GM13977 (cell line): Measurements from ENCODE around the gene LOXL4.

Source experiments
- DNase-seq: peaks from one replicate; pipeline ENCODE4 v3.0.0; 2012; ENCODE audit warnings: low spot score
- in situ Hi-C: fragments of 300-500 bp; cut with MboI; formaldehyde crosslinking; loops from one replicate; pipeline ENCODE4 v1.12.0; 2022; ENCODE audit warnings: low sequenced_read_pairs, low pct_unique_long_range_greater_than_20kb, mixed read lengths, inconsistent platforms; ENCODE audit not compliant: unreplicated experiment
- TF ChIP-seq, protein P1 (sequence below): IDR thresholded peaks from 2 replicates; pipeline ENCODE4 v1.5.1; 2012; ENCODE audit warnings: mild to moderate bottlenecking, control low read depth; ENCODE audit not compliant: insufficient read depth; ENCODE audit errors: extremely low read depth, missing control alignments

LOXL4 gene

DNA sequence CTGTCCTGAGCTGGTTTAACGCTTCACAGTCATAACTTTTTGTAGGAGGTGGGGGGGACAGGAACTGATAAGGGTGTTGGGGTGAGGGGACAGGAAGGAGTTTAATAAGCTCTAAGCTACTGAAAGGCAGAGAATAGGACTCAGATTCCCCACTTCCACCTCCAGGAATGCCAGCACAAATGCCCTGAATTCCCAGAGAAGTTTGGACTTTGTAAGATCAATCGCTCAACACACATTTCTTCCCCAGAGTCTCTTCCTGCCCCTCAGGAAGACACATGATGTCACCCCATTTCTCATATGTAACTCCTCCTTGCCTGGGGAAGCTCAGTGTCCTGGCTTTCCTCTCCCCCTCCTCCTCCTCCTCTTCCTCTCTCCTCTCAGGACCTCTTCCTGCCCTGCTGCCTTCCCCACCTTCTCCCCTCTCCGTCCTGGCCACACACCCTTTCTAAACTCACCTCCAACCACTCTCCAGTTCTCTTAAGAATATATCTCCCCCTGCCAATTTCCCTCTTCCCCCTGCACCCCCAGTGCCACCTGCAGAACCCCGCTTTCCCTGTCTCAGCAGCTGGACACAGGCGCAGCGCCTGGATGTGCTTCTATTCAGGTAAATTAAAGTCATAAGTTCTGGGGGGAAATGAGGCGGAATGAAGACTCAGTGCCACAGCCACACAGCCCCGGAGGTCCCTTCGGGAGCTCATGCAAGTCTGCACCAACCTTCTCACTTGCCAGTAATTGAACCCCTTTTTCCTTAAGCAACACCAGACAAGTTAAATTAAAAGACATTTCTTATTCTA, 5.3 kb upstream of the LOXL4 start:
- TF ChIP-seq, protein P1, sequence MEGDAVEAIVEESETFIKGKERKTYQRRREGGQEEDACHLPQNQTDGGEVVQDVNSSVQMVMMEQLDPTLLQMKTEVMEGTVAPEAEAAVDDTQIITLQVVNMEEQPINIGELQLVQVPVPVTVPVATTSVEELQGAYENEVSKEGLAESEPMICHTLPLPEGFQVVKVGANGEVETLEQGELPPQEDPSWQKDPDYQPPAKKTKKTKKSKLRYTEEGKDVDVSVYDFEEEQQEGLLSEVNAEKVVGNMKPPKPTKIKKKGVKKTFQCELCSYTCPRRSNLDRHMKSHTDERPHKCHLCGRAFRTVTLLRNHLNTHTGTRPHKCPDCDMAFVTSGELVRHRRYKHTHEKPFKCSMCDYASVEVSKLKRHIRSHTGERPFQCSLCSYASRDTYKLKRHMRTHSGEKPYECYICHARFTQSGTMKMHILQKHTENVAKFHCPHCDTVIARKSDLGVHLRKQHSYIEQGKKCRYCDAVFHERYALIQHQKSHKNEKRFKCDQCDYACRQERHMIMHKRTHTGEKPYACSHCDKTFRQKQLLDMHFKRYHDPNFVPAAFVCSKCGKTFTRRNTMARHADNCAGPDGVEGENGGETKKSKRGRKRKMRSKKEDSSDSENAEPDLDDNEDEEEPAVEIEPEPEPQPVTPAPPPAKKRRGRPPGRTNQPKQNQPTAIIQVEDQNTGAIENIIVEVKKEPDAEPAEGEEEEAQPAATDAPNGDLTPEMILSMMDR: no peak
- in situ Hi-C loops: no loop called here
- DNase-seq: no peak

DNA sequence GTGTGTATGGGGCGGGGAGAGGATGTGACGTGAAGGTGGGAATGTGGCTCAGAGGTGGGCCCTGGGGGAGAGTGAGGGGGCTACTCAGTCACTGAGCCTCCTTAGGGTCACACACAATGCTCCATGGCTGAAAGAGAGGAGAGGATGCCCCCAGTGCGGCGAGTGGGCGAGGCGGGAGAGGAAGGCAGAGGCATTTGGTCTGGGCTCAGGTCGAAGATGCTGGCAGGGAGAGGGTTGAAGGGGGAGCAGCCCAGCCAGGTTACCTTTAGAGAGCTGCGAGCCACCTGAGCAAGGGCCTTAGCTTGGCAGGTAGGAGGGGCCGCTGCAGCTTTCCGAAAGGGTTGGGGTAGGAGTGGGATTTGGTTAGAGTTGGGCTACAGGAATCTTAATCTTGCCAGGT, 4.7 kb upstream of the LOXL4 start:
- in situ Hi-C loops: no loop called here
- TF ChIP-seq, protein P1: no peak
- DNase-seq: no peak

DNA sequence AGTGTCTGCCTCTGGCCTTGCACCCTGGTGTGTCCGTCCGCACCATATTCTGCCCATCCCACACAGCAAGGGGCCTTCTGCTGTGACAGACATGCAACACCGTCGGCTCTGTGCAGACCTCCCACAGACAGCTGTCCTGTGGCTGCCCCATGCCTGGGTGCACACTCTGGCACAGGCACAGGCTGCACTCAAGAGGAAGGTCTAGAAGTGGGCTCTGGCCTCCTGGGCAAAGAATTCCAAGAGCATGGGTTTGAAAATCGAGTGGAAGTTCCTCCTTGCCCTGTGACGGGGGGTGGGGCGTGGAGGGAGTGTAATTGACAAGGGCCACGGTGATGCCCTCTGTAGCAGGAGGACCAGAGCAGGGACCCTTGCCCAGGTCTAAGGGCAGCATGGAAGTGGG, 4.3 kb upstream of the LOXL4 start:
- DNase-seq: no peak
- TF ChIP-seq, protein P1: no peak
- in situ Hi-C loops: no loop called here

DNA sequence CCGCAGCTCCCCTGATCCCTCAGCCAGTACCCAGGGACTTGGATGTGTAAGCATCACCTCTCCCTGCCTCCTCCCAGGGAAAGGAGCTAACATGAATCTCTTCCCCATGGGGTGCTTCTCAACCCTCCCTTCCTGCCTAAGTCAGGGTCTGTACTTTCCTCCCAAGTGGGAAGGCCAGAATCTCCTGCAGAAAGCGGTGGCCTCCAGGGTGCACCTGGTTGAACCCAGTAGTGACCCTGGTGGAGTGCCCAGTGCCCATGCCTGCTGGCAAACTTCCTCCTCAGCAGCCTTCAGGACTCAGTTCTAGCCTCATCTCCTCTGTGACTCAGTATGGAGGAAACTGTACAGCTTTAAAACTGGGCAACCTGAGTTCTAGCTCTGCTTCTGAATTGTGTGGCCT, 2.8 kb upstream of the LOXL4 start:
- TF ChIP-seq, protein P1: no peak
- in situ Hi-C loops: no loop called here

DNA sequence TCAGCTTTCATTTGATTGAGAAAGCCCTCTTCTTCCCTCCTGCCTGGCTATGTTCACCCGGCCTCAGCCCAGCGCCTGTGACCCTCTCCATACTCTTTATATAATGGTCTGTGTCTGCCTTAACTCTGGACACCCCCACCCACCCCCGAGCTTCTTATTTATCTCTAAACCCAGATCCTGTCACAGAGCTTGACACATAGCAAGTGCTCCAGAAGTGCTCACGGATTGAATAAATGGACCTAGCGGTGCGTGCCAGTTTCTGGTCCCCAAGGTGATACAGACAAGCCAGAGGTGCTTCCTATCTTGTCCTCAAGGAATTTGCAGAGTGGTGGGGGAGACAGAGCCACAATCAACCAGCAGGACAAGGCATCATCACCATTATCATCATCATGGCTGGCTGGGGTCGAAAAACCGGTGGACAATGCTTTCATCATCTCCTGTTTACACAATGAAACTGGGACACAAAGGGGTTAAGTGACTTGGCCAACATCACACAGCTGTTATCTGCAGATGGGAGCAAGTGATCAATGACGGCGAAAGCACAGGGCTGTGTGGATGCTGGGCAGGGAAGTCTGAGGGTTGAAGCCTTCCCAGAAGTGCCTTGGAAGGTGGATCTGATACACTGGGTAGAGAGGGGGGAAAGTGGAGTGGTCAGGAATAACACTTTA, 2.2 kb upstream of the LOXL4 start:
- in situ Hi-C loops: no loop called here

More for the DNA sequence above, 2.8 kb upstream of the LOXL4 start:
- DNase-seq: no peak

DNA sequence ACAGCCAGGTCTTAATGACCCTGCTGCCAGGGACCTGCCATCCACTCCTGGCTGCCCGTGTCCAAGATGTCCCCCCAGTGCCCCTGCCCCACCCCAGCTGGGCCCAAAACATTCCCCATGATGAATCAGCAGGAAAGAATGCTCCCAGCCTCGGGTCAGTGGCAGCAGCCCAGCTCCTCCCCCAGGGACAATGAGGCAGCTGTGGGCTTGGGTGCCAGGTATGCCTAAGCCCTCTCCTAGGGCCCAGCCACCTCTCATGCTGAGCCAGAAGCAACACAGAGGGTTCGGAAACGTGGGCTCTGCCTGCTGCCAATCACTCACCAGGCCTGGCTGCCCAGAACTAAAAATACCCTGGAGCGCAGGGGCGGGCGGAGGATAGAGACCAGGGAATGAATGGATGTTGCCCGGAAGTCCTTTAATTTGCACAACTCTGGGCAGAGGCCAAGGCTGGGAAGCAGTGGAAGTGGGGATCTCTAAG, 1.5 kb upstream of the LOXL4 start:
- DNase-seq: no peak
- TF ChIP-seq, protein P1: no peak
- in situ Hi-C loops: no loop called here

More for the DNA sequence above, 2.2 kb upstream of the LOXL4 start:
- TF ChIP-seq, protein P1: no peak
- no peak for DNase-seq
